Spleen (tissue), 11 donors: ENCODE results near the gene KIF26B. TPM values are rescaled to one million over a fixed set of nuclear protein-coding genes. Genes with fewer than 3 reads are reported as not detected.

ENCODE experiments used
- DNase-seq: peaks from one replicate; pipeline ENCODE4 v3.0.0-alpha.2; 2020
- H3K27ac ChIP-seq, 8 donors: fragments of 200-600 bp; sonication (generic) in 7 of 8; 1 replicate in 4 of 8; 2 replicates in 4 of 8; pipeline versions ENCODE4 v1.5.0 to v1.8.0; 2016 to 2021; ENCODE audit warnings: inconsistent platforms in 4 of 8, mild to moderate bottlenecking in 4 of 8, moderate library complexity in 1 of 8
- H3K27me3 ChIP-seq, 7 donors: fragments of 200-600 bp; sonication (generic) in 6 of 7; replicated peaks in 1 of 7; 1 replicate in 4 of 7; 2 replicates in 3 of 7; pipeline versions ENCODE4 v1.5.0 to v1.8.0; 2016 to 2021; ENCODE audit warnings: inconsistent platforms in 3 of 7, mild to moderate bottlenecking in 1 of 7
- H3K36me3 ChIP-seq, 6 donors: fragments of 200-600 bp; sonication (generic) in 5 of 6; 1 replicate in 4 of 6; 2 replicates in 2 of 6; pipeline versions ENCODE4 v1.5.0 to v1.8.0; 2016 to 2021; ENCODE audit warnings: inconsistent platforms in 2 of 6
- H3K4me1 ChIP-seq, 6 donors: fragments of 200-600 bp; sonication (generic) in 5 of 6; 1 replicate in 3 of 6; 2 replicates in 3 of 6; pipeline versions ENCODE4 v1.5.0 to v1.8.0; 2016 to 2021; ENCODE audit warnings: inconsistent platforms in 3 of 6
- H3K4me3 ChIP-seq, 8 donors: fragments of 200-600 bp; sonication (generic) in 7 of 8; 1 replicate in 4 of 8; 2 replicates in 4 of 8; pipeline versions ENCODE4 v1.5.0 to v1.8.0; 2016 to 2021; ENCODE audit warnings: inconsistent platforms in 4 of 8, mild to moderate bottlenecking in 4 of 8, moderate library complexity in 2 of 8
- H3K9me3 ChIP-seq, 8 donors: fragments of 200-600 bp; sonication (generic) in 7 of 8; 1 replicate in 4 of 8; 2 replicates in 4 of 8; pipeline versions ENCODE4 v1.5.0 to v1.8.0; 2016 to 2021; ENCODE audit warnings: inconsistent platforms in 4 of 8
- CTCF ChIP-seq, 11 experiments: fragments of 200-600 bp in 7 of 11; fragments of 450-650 bp in 4 of 11; sonication (generic) in 4 of 11; IDR thresholded peaks in 8 of 11; conservative IDR thresholded peaks in 3 of 11; 1 replicate in 7 of 11; 2 replicates in 4 of 11; pipeline versions ENCODE4 v1.4.0 to v1.8.0; 2016 to 2021; ENCODE audit warnings: antibody characterized with exemption in 11 of 11, inconsistent platforms in 4 of 11, mild to moderate bottlenecking in 1 of 11
- POLR2A ChIP-seq, 3 donors: fragments of 450-650 bp; IDR thresholded peaks; one replicate each; pipeline ENCODE4 v1.5.1; 2017; ENCODE audit warnings: antibody characterized with exemption in 3 of 3, mild to moderate bottlenecking in 1 of 3
- POLR2AphosphoS5 ChIP-seq, 3 donors: sonication (generic); formaldehyde crosslinking; IDR thresholded peaks; one replicate each; pipeline ENCODE4 v1.5.1; 2017; ENCODE audit warnings: antibody characterized with exemption in 3 of 3
- WGBS, 5 donors: extraction: QIAGEN DNeasy Blood & Tissue Kit in 3 of 5; methylation state at CpG; one replicate each; pipeline versions ENCODE4 v1.1.5 to v1.1.7; 2013 to 2018; 5-methylcytosine and 5-hydroxymethylcytosine counted together
- intact Hi-C: fragments of 100-400 bp; cut with DNase I; formaldehyde crosslinking; loops from one replicate; pipeline ENCODE4 v1.15.0; 2023; ENCODE audit warnings: low total_unique reads
- polyA plus RNA-seq, 3 donors: library from polyadenylated mRNA; stranded (reverse); fragments of 200-250 nt; gene quantifications; one replicate each; pipeline ENCODE4 v1.2.1, GENCODE V29; 2013
- total RNA-seq, 7 donors: library from RNA; depleted of rRNA in 3 of 7; stranded (reverse); fragments of >200 nt in 3 of 7; fragmentation: NEBNext Ultra II Directional in 4 of 7; extraction: Animal tissue kit (Norgen Biotek cat#: 25700) in 4 of 7; gene quantifications; one replicate each; pipeline versions ENCODE4 v1.1.0 to v1.2.1, GENCODE V29; 2016 to 2021
- donor health status: healthy with polysubstance abuse.
- donor health status: DM: no; HTN: no; CAD: no; lungs with moderate emphysema.
- donor health status: DM: no; HTN: no; CAD: no.
- donor health status: Bipolar disorder and iron deficiency.
- donor health status: healthy.
- donor health status: DM: no; HTN: no; CAD: no.
- donor health status: DM: yes; HTN: yes; CAD: no.

KIF26B gene
- total and polyA plus RNA-seq, 10 donors: 0.07 to 4.5 (median 0.60) TPM; not detected in 1

- no peaks in the 10 kb centered on the region for H3K27me3 ChIP-seq
- WGBS, 5 donors: 87 to 96% (median 94%) methylated on average over 11 of the region's 11 CpGs
- intact Hi-C loops: no loop called here
Measured at GRCh38 chr1:245207056-245207638, 52.4 kb downstream of the KIF26B start.

GRCh38 chr1:245207801-245208200 lies 53.0 kb downstream of the KIF26B start:
- intact Hi-C loops: no loop called here
- TF ChIP-seq POLR2A (IDR thresholded peaks at IDR 0.05) (no peak), POLR2AphosphoS5 (IDR thresholded peaks at IDR 0.05) (no peak), CTCF (IDR thresholded peaks at IDR 0.05 in 8 of 11, conservative IDR thresholded peaks at IDR 0.05 in 3 of 11) (no peak)
- DNase-seq: no peak
- Histone ChIP-seq H3K27me3 (no peaks in the 10 kb centered on the region), H3K9me3 (peaks cover 3 to 33% (median 29%) of the 10 kb centered on the region in 8 donors), H3K27ac (no peak overlapping the region), H3K4me1 (no peaks in the 10 kb centered on the region), H3K4me3 (no peak overlapping the region), H3K36me3 (no peaks in the 10 kb centered on the region)
- 91 to 98% (median 97%) methylated on average over 6 of the region's 6 CpGs for WGBS, 5 donors

More at GRCh38 chr1:245207056-245207638, 52.4 kb downstream of the KIF26B start:
- no peak for DNase-seq
- peaks cover 3 to 33% (median 29%) of the 10 kb centered on the region in 8 donors for H3K9me3 ChIP-seq
- H3K4me3 ChIP-seq: no peak overlapping the region
- H3K27ac ChIP-seq: no peak overlapping the region
- H3K36me3 ChIP-seq: no peaks in the 10 kb centered on the region
- no peaks in the 10 kb centered on the region for H3K4me1 ChIP-seq
- no peak for TF ChIP-seq CTCF (IDR thresholded peaks at IDR 0.05 in 8 of 11, conservative IDR thresholded peaks at IDR 0.05 in 3 of 11)
- no peak for TF ChIP-seq POLR2A (IDR thresholded peaks at IDR 0.05)
- no peak for TF ChIP-seq POLR2AphosphoS5 (IDR thresholded peaks at IDR 0.05)

- WGBS, 5 donors: 92 to 96% (median 94%) methylated on average over 11 to 13 of the region's 13 CpGs
- intact Hi-C loops: no loop called here
- Histone ChIP-seq H3K4me1 (no peaks in the 10 kb centered on the region), H3K27ac (no peak overlapping the region), H3K9me3 (peaks cover 3 to 33% (median 29%) of the 10 kb centered on the region in 8 donors), H3K27me3 (no peaks in the 10 kb centered on the region), H3K4me3 (no peak overlapping the region), H3K36me3 (no peaks in the 10 kb centered on the region)
- DNase-seq: no peak
- TF ChIP-seq POLR2AphosphoS5 (IDR thresholded peaks at IDR 0.05): no peak
- no peak for TF ChIP-seq CTCF (IDR thresholded peaks at IDR 0.05 in 8 of 11, conservative IDR thresholded peaks at IDR 0.05 in 3 of 11)
- no peak for TF ChIP-seq POLR2A (IDR thresholded peaks at IDR 0.05)
Measured at GRCh38 chr1:245209658-245210435, 55.1 kb downstream of the KIF26B start.

DNA sequence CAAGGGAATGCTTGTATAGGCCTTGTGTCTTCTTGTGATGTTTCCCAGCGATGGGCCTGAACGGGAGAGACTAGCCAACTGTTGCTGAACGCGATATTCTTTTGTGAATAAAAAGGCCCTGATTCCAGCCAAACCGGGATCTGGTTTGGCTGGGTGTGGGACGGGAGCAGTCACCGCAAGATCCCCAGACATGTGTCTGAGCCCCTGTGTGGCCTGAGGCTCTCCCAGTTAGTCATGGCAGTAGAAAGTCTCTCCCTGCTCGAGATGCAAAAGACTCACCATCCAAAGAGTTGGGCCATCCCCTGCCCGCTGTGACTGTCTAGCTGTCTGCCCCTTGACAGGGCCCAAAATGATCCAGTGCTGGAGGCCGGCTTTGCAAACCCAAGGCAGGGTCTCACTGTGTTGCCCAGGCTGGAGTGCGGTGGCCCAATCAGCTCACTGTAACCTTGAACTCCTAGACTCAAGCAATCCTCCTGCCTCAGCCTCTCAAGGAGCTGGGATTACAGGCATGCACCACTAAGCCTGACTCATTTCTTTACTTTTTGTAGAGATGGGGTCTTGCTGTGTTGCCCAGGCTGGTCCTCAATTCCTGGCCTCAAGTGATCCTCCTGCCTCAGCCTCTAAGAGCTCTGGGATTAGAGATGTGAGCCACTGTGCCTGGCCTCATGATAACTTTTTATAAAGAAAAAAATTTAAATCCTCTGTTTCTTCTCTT lies 56.4 kb downstream of the KIF26B start:
- intact Hi-C loops: no loop called here
- 84 to 88% (median 86%) methylated on average over 9 to 11 of the region's 11 CpGs for WGBS, 5 donors
- TF ChIP-seq POLR2A (IDR thresholded peaks at IDR 0.05) (no peak), POLR2AphosphoS5 (IDR thresholded peaks at IDR 0.05) (no peak), CTCF (IDR thresholded peaks at IDR 0.05 in 8 of 11, conservative IDR thresholded peaks at IDR 0.05 in 3 of 11) (no peak)

More for the DNA sequence above, 56.4 kb downstream of the KIF26B start:
- H3K27me3 ChIP-seq: no peaks in the 10 kb centered on the region
- H3K4me3 ChIP-seq: no peak overlapping the region
- no peaks in the 10 kb centered on the region for H3K4me1 ChIP-seq
- DNase-seq: no peak
- no peaks in the 10 kb centered on the region for H3K36me3 ChIP-seq
- no peak overlapping the region for H3K27ac ChIP-seq
- peaks cover 2 to 28% (median 25%) of the 10 kb centered on the region in 8 donors for H3K9me3 ChIP-seq
